Adipose tissue (tissue), 3 donors: Measurements from ENCODE around the gene OR6C76. TPM values are rescaled to one million over a fixed set of nuclear protein-coding genes. Genes with fewer than 3 reads are reported as not detected.
"Not testable (repeated sequence)": the region's sequence is repeated elsewhere in the genome, so short reads cannot be mapped to it uniquely, and the experiment has no call there.

ENCODE experiments used
- H3K27ac ChIP-seq: one replicate; pipeline ENCODE4 v1.5.1; 2013; ENCODE audit warnings: low read depth, low read length
- WGBS, 3 donors: extraction: QIAGEN DNeasy Blood & Tissue Kit; methylation state at CpG; one replicate each; pipeline ENCODE4 v1.1.7; 2013; 5-methylcytosine and 5-hydroxymethylcytosine counted together
- polyA plus RNA-seq, 3 donors: library from polyadenylated mRNA; stranded (reverse); fragments of 200-250 nt; gene quantifications; one replicate each; pipeline ENCODE4 v1.2.3, GENCODE V29; 2013
- donor health status: healthy with polysubstance abuse.
- donor health status: Bipolar disorder and iron deficiency.
- donor health status: healthy.

The OR6C76 gene
- polyA plus RNA-seq, 3 donors = not detected

- H3K27ac ChIP-seq = no peak overlapping the region
Observed at GRCh38 chr12:55448825-55449224, 22.8 kb downstream of the OR6C76 start.

GRCh38 chr12:55464926-55465325, 38.9 kb downstream of the OR6C76 start:
- not testable (repeated sequence) for H3K27ac ChIP-seq
- 89 to 95% (median 94%) methylated on average over 1 of the region's 1 CpG for WGBS, 3 donors

GRCh38 chr12:55467836-55468235, 41.8 kb downstream of the OR6C76 start:
- H3K27ac ChIP-seq = no peak overlapping the region
- WGBS, 3 donors = 36 to 42% (median 39%) methylated on average over 2 of the region's 2 CpGs

- 69 to 76% (median 70%) methylated on average over 2 of the region's 2 CpGs for WGBS, 3 donors
- no peak overlapping the region for H3K27ac ChIP-seq
Observed at GRCh38 chr12:55469291-55469690, 43.2 kb downstream of the OR6C76 start.

- 84 to 94% (median 85%) methylated on average over 3 of the region's 3 CpGs for WGBS, 3 donors
- no peak within 1 kb of the TSS for H3K27ac ChIP-seq
Observed at GRCh38 chr12:55470088-55470829, 44.2 kb downstream of the OR6C76 start, which contains the start of gene OR6C70. Gene OR6C70, minus strand, starts transcription at chr12:55470138. Its CDS starts 0 bp downstream, at chr12:55470138.

- WGBS, 3 donors = 74 to 91% (median 88%) methylated on average over 1 of the region's 1 CpG
- no peak overlapping the region for H3K27ac ChIP-seq
Observed at GRCh38 chr12:55472264-55472663, 46.2 kb downstream of the OR6C76 start.

Other genes starting within 250 kb of the OR6C76 start
- not detected for gene OR10A7, start 205.2 kb upstream of the OR6C76 start, polyA plus RNA-seq
- gene OR6C74, start 181.6 kb upstream of the OR6C76 start, polyA plus RNA-seq = not detected
- not detected for gene OR6C6, start 129.7 kb upstream of the OR6C76 start, polyA plus RNA-seq
- not detected for gene OR6C1, start 111.9 kb upstream of the OR6C76 start, polyA plus RNA-seq
- gene OR6C3, start 95.5 kb upstream of the OR6C76 start, polyA plus RNA-seq = not detected
- gene OR6C75, start 63.3 kb upstream of the OR6C76 start, polyA plus RNA-seq = under 1 TPM in 1 of 3 donors, not detected in 2; 0.11 TPM
- not detected for gene OR6C65, start 25.7 kb upstream of the OR6C76 start, polyA plus RNA-seq
- not detected for gene OR6C2, start 17.8 kb downstream of the OR6C76 start, polyA plus RNA-seq
- gene OR6C70, start 43.9 kb downstream of the OR6C76 start, polyA plus RNA-seq = not detected
- not detected for gene OR6C68, start 66.1 kb downstream of the OR6C76 start, polyA plus RNA-seq
- gene OR6C4, start 123.3 kb downstream of the OR6C76 start, polyA plus RNA-seq = not detected
- gene OR2AP1, start 146.2 kb downstream of the OR6C76 start, polyA plus RNA-seq = not detected
- gene OR10P1, start 210.6 kb downstream of the OR6C76 start, polyA plus RNA-seq = not detected